Skeletal muscle satellite cell (primary cell): ENCODE results near the gene RPS21.

ENCODE experiments used
- H3K27me3 ChIP-seq: 2 replicates; pipeline ENCODE4 v1.7.0; 2013; ENCODE audit warnings: low read length; ENCODE audit not compliant: control insufficient read depth, insufficient read depth
- H3K36me3 ChIP-seq: 2 replicates; pipeline ENCODE4 v1.7.0; 2013; ENCODE audit warnings: mild to moderate bottlenecking, control low read depth, low read length; ENCODE audit not compliant: insufficient read depth
- H3K4me1 ChIP-seq: 2 replicates; pipeline ENCODE4 v1.7.0; 2013; ENCODE audit warnings: low read length; ENCODE audit not compliant: control insufficient read depth, insufficient read depth
- H3K4me2 ChIP-seq: 2 replicates; pipeline ENCODE4 v1.7.0; 2013; ENCODE audit warnings: mild to moderate bottlenecking, low read length
- H3K4me3 ChIP-seq: 2 replicates; pipeline ENCODE4 v1.7.0; 2013; ENCODE audit warnings: low read length
- H3K9ac ChIP-seq: 2 replicates; pipeline ENCODE4 v1.7.0; 2013; ENCODE audit warnings: mild to moderate bottlenecking, low read depth, low read length, moderate library complexity
- H3K9me3 ChIP-seq: replicated peaks from 2 replicates; pipeline ENCODE4 v1.7.0; 2013; ENCODE audit warnings: mild to moderate bottlenecking, control low read depth, low read length

The RPS21 gene

DNA sequence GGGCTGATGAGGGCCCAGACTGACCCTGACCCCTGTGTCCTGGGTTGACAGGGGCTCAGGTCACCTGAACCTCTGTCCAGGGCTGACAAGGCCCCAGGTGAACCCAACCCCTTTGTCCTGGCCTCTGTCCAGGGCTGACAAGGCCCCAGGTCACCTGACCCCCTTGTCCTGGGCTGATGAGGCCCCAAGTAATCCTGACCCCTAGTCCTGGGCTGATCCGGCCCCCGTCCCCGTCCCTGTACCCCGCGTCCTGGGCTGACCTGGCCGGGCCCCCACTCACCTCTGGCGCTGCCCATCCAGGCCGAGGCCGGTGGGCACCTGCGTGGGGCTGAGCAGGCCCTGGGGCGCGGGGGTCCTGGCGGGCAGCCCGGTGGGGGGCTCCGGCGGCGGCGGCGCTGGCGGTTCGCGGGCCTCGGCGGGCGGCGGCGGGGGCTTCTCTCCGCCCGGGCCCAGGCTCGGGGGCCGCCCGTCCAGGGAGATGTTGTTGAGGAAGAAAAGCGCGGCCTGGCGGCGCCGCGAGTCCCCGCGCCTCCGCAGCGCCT is 19.8 kb downstream of the RPS21 start:
- Histone ChIP-seq H3K4me1 (peaks cover 12% of the 10 kb centered on the region), H3K4me2 (peak overlapping the region; percentile 93), H3K9ac (peak overlapping the region; percentile 82), H3K36me3 (no peaks in the 10 kb centered on the region), H3K4me3 (peak overlapping the region; percentile 75), H3K27me3 (peaks cover 10% of the 10 kb centered on the region), H3K9me3 (no peaks in the 10 kb centered on the region)

DNA sequence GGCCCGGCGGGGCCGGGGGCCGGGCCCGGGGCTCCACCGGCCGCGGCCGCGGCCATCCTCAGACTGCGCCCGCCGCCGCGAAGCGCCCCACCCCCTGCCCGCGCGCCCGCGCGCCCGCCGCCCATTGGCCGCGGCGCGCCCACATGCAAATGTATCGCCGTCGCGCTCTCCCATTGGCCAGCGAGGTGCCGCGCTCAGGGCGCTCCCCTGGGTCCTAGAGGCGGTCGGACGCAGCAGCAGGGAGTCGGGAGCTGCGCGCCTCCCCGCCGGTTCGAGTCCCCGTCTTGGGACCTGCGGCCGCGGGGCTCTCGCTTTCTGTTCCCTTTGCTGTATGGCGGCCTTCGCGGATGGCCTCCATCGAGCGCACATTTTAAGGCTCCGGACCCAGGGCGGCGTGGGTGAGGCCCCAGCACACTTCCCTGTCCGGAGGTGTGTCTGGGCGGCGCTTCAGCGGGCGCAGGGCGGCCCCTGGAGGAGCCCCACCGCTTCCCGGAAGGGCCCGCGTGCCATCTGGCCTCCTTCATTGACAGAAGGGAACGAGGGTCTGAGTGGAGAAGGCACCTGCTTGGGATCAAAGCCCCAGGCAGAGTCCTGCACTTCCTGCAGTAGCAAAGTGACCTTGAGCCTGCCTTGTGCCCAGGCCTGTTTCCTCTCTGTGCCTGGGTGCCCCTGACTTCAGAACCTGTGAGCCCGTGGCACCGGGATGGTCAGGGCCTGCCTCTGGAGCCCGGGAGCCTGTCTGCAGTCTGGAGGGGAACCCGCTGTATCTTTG is 20.5 kb downstream of the RPS21 start, which contains the start of gene CABLES2:
TSS of gene CABLES2 (minus strand) at position 65 of the 772 bp plus-strand sequence. CDS start at position 56, 9 bp downstream.
- Histone ChIP-seq H3K27me3 (peaks cover 11% of the 10 kb centered on the region), H3K4me1 (peaks cover 12% of the 10 kb centered on the region), H3K4me3 (peak within 1 kb of the TSS; percentile 75), H3K36me3 (no peaks in the 10 kb centered on the region), H3K9me3 (no peaks in the 10 kb centered on the region), H3K4me2 (peak within 1 kb of the TSS; percentile 93), H3K9ac (peak within 1 kb of the TSS; percentile 82)

DNA sequence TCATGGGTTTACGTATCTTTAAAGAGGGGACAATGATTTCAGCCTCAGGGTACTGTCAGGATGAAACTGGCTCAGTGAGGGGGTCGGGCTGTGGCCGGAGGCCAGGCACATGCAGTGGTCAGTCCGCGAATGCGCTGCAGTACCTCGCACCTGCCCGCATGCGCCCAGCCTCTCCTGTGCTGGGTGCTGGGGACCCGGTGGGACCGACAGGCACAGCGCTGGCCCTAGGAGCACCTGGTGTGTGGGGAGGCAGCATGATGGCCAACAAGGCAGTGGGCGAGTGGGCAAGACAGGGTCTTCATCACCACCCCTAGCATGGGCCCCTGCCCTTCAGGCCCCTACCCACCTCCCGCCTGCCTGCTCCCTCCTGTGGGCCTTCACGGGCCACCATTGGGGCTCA is 21.2 kb downstream of the RPS21 start:
- Histone ChIP-seq H3K9ac (no peak overlapping the region), H3K27me3 (peaks cover 13% of the 10 kb centered on the region), H3K4me3 (no peak overlapping the region), H3K4me2 (no peak overlapping the region), H3K9me3 (no peaks in the 10 kb centered on the region), H3K4me1 (peaks cover 12% of the 10 kb centered on the region), H3K36me3 (no peaks in the 10 kb centered on the region)

DNA sequence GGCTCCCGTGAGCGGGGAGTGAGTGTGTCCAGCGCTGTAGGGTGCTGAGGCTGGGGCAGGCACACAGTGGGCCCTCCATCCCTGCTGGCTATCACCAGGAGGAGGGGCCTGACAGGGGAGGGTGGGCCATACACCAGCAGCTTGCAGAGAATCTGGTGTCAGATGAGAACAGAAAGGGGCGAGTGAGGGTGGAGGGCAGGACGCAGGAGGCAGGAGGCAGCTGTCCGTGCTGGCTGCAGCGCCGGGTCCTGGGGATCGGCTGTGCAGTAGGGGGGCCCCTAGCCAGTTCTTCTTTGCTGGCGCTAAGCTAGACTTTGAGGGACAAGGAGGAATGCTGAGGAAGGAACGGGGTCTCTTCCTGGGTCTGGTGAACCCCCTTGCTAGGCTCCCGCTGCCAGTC is 21.7 kb downstream of the RPS21 start:
- peaks cover 12% of the 10 kb centered on the region for H3K4me1 ChIP-seq
- no peak overlapping the region for H3K4me3 ChIP-seq
- H3K27me3 ChIP-seq = peaks cover 13% of the 10 kb centered on the region
- no peak overlapping the region for H3K4me2 ChIP-seq
- H3K9me3 ChIP-seq = no peaks in the 10 kb centered on the region
- H3K36me3 ChIP-seq = no peaks in the 10 kb centered on the region
- H3K9ac ChIP-seq = no peak overlapping the region

DNA sequence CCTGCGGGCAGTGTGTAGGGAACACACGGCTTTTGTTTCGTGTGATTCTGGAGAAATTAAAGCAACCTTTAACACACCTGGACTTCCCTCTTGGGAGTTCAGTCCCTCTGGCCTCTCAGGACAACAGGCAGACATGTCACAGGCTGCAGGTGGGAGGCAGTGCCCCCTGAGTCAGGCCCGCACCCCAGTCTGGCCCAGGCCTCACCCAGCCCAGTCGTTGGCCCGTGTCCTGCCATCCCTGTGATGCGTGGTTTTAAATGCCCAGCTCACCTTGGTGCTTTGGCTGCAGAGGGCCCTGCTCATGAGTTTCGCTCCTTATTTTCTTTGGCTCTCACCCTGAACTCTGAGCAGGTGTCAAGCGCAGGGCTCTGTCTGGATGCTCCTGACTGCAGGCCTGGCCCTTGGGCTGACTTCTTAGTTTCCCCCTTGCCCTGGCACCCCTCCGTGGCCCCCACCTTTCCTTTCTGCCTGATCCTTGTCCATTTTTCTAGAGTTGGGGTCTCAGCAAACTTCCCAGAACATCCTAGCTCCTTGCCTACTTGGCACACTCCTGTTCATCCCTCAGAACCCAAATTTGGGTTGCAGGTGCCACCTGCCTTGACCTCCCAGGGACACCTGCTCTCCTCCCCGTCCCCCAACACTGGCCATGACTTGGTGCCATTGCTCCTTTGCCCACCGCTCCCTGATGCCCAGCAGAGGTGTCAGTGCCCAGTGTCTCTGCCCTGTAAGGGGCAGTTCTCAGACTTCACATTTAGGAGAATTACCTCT is 22.4 kb downstream of the RPS21 start:
- H3K27me3 ChIP-seq = peaks cover 13% of the 10 kb centered on the region
- peaks cover 12% of the 10 kb centered on the region for H3K4me1 ChIP-seq
- H3K9me3 ChIP-seq = no peaks in the 10 kb centered on the region
- no peak overlapping the region for H3K9ac ChIP-seq
- H3K36me3 ChIP-seq = no peaks in the 10 kb centered on the region
- no peak overlapping the region for H3K4me2 ChIP-seq
- no peak overlapping the region for H3K4me3 ChIP-seq

DNA sequence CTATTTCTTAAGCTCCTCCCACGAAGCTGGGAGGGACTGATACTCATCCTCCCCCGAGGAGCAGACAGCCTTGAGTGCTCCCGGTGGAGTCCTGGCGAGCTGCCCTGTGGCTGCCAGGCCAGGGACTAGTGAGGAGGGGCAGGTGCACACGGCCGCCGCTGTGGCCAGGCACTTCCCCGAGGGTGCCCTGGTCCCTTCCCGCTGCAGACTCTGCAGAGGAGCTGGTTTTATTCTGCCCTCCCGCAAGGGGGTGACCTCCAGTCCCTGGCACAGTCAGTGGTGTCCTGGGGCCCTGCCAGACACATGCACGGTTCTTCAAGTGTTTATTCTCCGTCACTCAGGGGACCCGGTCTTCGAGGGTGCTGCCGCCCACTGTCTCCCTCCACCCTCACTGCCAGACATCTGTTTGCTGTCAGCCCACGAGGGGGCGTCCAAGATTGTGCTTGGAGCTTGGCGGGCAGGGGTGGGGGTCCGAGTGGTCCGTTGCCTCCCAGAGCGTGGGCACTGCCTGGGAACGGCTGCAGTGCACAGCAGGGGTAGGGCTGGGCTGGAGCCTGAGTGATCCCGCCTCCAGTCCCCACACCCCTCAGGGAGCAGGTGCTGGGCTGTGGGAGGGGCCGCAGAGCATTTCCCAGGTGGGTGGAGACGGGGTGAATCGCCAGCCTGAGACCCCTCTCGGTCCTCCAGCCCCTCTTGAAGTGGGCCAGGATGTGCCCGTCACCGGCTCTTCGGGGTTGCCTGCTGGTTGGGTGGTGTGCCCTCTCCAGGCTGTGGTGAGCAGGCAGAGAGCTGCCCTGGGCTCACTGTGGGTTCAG is 23.2 kb downstream of the RPS21 start:
- H3K27me3 ChIP-seq = peaks cover 17% of the 10 kb centered on the region
- H3K4me2 ChIP-seq = no peak overlapping the region
- no peak overlapping the region for H3K4me3 ChIP-seq
- H3K9me3 ChIP-seq = no peaks in the 10 kb centered on the region
- H3K36me3 ChIP-seq = no peaks in the 10 kb centered on the region
- no peak overlapping the region for H3K9ac ChIP-seq
- peaks cover 12% of the 10 kb centered on the region for H3K4me1 ChIP-seq

DNA sequence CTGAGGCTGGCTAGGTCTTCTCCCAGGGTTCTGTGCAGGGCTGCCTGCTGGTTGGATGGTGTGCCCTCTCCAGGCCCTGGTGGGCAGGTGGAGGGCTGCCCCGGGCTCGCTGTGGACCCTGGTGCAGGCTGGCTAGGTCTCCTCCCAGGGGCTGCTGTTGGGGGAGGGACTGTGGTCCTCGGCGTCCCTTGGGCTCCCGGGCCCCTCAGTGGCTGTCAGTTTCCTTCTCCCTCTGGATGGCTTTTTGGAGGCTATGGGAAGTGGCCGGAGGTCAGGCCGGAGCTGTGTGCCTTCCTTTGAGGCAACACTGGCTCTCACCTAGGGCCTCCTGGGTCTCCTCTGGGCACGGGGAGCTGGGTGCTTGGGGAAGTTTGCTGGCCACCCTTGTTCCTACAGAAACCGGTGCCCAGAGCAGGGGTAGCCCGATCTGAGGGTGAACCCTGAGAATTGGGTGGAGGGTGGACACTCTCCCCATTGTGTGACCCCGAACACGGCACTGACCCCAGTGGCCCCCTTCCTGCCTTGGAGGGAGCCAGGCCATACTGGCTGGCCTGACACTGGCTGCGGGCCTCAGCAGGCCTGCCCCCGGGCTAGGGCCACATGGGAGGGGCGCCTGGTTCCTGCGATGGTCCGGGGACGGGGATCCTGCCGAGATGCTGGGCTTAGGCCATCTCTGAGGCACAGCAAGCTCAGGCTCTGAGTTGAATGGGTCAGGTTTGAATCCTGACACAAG is 24.0 kb downstream of the RPS21 start:
- Histone ChIP-seq H3K9me3 (no peaks in the 10 kb centered on the region), H3K36me3 (no peaks in the 10 kb centered on the region), H3K27me3 (peaks cover 17% of the 10 kb centered on the region), H3K4me3 (no peak overlapping the region), H3K9ac (no peak overlapping the region), H3K4me2 (no peak overlapping the region), H3K4me1 (peaks cover 7% of the 10 kb centered on the region)

DNA sequence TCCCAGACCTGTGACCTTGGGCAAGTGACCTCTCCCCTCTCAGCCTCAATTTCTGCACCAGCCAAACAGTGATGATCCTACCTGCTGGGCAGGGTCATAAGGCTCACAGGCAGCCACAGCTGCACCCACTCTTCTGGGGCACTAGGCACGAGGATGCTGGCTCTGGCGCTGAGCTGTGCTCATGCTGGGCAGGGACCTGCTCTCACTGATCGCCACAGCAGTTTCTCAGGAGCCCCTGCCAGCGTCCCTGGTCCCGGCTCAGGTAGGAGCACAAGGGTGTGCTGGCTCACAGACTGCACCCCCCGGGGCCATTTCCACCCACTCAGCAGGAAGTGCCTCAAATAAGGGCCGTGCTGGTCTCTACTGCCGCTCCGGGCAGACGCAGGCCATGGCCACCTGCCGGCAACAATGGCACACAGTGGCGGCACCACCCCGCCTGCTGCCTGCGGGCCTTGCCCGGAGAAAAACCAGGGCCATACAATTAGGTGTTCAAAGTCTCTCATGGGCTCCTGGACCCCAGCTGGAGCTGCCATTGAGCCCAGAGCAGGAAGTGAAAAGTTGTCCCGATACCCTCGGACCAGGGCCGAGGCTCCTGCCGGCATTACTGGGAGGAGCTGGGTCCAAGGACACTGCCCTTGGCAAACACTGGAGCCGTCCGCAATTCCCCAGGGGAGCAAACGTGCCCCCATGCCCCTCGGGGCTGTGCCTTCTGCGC is 24.7 kb downstream of the RPS21 start:
- Histone ChIP-seq H3K9me3 (no peaks in the 10 kb centered on the region), H3K36me3 (no peaks in the 10 kb centered on the region), H3K27me3 (peaks cover 17% of the 10 kb centered on the region), H3K4me2 (no peak overlapping the region), H3K9ac (no peak overlapping the region), H3K4me1 (peaks cover under 1% of the 10 kb centered on the region), H3K4me3 (no peak overlapping the region)

DNA sequence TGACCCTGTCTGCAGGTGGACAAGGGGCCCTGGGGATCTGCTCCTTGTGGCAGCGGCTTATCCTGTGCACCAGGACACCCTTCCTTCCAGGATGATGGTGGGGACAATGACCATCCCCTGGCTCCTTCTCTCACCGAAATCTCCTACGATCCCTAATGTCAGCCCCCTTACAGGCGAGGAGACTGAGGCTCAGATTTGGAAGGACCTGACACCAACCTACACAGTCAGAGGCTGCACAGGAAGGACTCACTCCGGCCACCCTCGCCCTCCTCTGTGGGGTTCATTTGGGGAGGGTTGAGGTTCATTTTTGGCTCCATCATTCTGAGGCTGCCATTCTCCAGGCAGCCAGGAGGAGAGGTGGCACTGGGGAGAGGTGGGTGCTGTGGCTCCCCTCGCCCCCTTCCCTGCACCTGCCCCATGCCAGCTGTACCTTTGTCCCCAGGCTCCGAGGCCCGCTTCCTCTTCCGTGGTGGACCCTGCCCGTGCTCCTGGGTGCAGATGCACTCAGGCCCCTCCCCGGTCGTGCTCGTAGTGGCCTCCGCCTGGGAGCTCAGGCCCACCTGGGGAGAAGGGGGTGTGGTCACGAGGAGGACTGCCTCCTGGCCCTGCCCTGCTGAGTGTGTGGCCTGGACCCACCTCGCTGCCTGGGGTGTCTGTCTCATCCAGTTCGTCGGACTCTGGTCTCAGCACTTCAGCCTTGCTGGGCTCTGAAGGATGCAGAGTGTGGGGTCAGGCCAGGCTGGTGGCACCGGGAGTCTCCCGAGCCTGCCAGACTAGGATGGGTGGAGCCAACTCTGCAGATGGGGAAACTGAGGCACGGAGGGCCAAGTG is 25.5 kb downstream of the RPS21 start:
- Histone ChIP-seq H3K9me3 (no peaks in the 10 kb centered on the region), H3K4me2 (no peak overlapping the region), H3K36me3 (no peaks in the 10 kb centered on the region), H3K27me3 (peaks cover 24% of the 10 kb centered on the region), H3K4me3 (no peak overlapping the region), H3K4me1 (no peaks in the 10 kb centered on the region), H3K9ac (no peak overlapping the region)
